PC-9 (cell line): ENCODE results near the gene SERPINE1.
"Not testable (repeated sequence)": the region's sequence is repeated elsewhere in the genome, so short reads cannot be mapped to it uniquely, and the experiment has no call there.

Experiments
- EZH2 ChIP-seq: fragments of 200-600 bp; sonication (generic); IDR thresholded peaks from 2 replicates; pipeline ENCODE4 v1.8.0; 2017; ENCODE audit warnings: antibody characterized with exemption, low read depth
- TF ChIP-seq, protein P1 (sequence below): fragments of 200-600 bp; sonication (generic); conservative IDR thresholded peaks from 2 replicates; pipeline ENCODE4 v1.6.1; 2017; ENCODE audit warnings: mixed run types, antibody characterized with exemption, mild to moderate bottlenecking, moderate library complexity

- TF ChIP-seq, protein P1, sequence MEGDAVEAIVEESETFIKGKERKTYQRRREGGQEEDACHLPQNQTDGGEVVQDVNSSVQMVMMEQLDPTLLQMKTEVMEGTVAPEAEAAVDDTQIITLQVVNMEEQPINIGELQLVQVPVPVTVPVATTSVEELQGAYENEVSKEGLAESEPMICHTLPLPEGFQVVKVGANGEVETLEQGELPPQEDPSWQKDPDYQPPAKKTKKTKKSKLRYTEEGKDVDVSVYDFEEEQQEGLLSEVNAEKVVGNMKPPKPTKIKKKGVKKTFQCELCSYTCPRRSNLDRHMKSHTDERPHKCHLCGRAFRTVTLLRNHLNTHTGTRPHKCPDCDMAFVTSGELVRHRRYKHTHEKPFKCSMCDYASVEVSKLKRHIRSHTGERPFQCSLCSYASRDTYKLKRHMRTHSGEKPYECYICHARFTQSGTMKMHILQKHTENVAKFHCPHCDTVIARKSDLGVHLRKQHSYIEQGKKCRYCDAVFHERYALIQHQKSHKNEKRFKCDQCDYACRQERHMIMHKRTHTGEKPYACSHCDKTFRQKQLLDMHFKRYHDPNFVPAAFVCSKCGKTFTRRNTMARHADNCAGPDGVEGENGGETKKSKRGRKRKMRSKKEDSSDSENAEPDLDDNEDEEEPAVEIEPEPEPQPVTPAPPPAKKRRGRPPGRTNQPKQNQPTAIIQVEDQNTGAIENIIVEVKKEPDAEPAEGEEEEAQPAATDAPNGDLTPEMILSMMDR: 0 out of 2 replicates have a peak, but pooled peaks have one; percentile 16
- TF ChIP-seq EZH2: not testable (repeated sequence)
These were observed 5.3 kb upstream of the SERPINE1 start for GRCh38 chr7:101121631-101121990.
